HepG2 (cell line): ENCODE results near the gene RUNDC1. TPM values are rescaled to one million over a fixed set of nuclear protein-coding genes. Genes with fewer than 3 reads are reported as not detected.

ENCODE experiments used
- AHR ChIP-seq: IDR thresholded peaks from 2 replicates; pipeline ENCODE4 v1.6.1; 2018; ENCODE audit warnings: missing genetic modification reagents, missing compliant biosample characterization
- FOXC1 ChIP-seq: sonication (generic); formaldehyde crosslinking; IDR thresholded peaks from 2 replicates; pipeline ENCODE4 v1.8.0; 2022; ENCODE audit warnings: mild to moderate bottlenecking, missing genetic modification reagents, borderline replicate concordance
- MNT ChIP-seq: fragments of 450-650 bp; IDR thresholded peaks from 2 replicates; pipeline ENCODE4 v1.6.1; 2016
- NFIC ChIP-seq: IDR thresholded peaks from 2 replicates; pipeline ENCODE4 v1.6.1; 2012; ENCODE audit warnings: mild to moderate bottlenecking, low read length, inconsistent platforms
- THAP9 ChIP-seq: sonication (generic); formaldehyde crosslinking; IDR thresholded peaks from 2 replicates; pipeline ENCODE4; 2020; ENCODE audit warnings: missing genetic modification reagents, mild to moderate bottlenecking, borderline replicate concordance
- XBP1 ChIP-seq: sonication (generic); formaldehyde crosslinking; IDR thresholded peaks from 2 replicates; pipeline ENCODE4 v1.5.0; 2020; ENCODE audit warnings: missing genetic modification reagents
- ZNF143 ChIP-seq: sonication (generic); formaldehyde crosslinking; IDR thresholded peaks from 2 replicates; pipeline ENCODE4 v1.4.0; 2020; ENCODE audit warnings: missing genetic modification reagents
- ZNF292 ChIP-seq: sonication (generic); formaldehyde crosslinking; IDR thresholded peaks from 2 replicates; pipeline ENCODE4 v1.8.1; 2022; ENCODE audit warnings: mild to moderate bottlenecking, low read depth, missing genetic modification reagents, borderline replicate concordance
- ZNF589 ChIP-seq: sonication (generic); formaldehyde crosslinking; conservative IDR thresholded peaks from 2 replicates; pipeline ENCODE4 v1.8.0; 2022; ENCODE audit warnings: mild to moderate bottlenecking, moderate library complexity, missing genetic modification reagents
- ZNF761 ChIP-seq: sonication (generic); formaldehyde crosslinking; conservative IDR thresholded peaks from 2 replicates; pipeline ENCODE4 v1.4.0; 2020; ENCODE audit warnings: mild to moderate bottlenecking, missing genetic modification reagents
- ZNF766 ChIP-seq: sonication (generic); formaldehyde crosslinking; IDR thresholded peaks from 2 replicates; pipeline ENCODE4 v1.5.0; 2020; ENCODE audit warnings: missing genetic modification reagents, borderline replicate concordance
- ZNF770 ChIP-seq: sonication (generic); formaldehyde crosslinking; IDR thresholded peaks from 2 replicates; pipeline ENCODE4 v1.5.0; 2020; ENCODE audit warnings: mild to moderate bottlenecking, missing genetic modification reagents
- ZNF775 ChIP-seq: sonication (generic); formaldehyde crosslinking; IDR thresholded peaks from 2 replicates; pipeline ENCODE4 v1.4.0; 2020; ENCODE audit warnings: missing genetic modification reagents, mild to moderate bottlenecking, moderate library complexity, borderline replicate concordance
- polyA plus RNA-seq, 8 experiments: library from polyadenylated mRNA; depleted of rRNA in 3 of 8; stranded (reverse) in 7 of 8; unstranded in 1 of 8; fragments of >200 nt; fragmentation: Illumina TruSeq in 4 of 8; extraction: Trizol in 4 of 8; gene quantifications; 2 replicates each; pipeline versions ENCODE4 v1.2.1 to v1.2.3, GENCODE V29; 2011 to 2016; ENCODE audit warnings: low read depth in 4 of 8, missing spikeins in 1 of 8, mixed read lengths in 1 of 8; ENCODE audit not compliant: insufficient read depth in 1 of 8
- total RNA-seq, 5 experiments: library from RNA; depleted of rRNA; stranded (reverse); fragments of >200 nt; fragmentation: Illumina TruSeq; extraction: Trizol; gene quantifications; 2 replicates each; pipeline ENCODE4 v1.2.3, GENCODE V29; 2016; ENCODE audit warnings: low read depth in 1 of 5
- TF ChIP-seq, protein P1 (sequence below): sonication (generic); formaldehyde crosslinking; IDR thresholded peaks from 2 replicates; pipeline ENCODE4 v1.4.0; 2020; ENCODE audit warnings: missing genetic modification reagents

Gene RUNDC1
- total and polyA plus RNA-seq, 2 of the 13 experiments (the other 11 are each of a cell fraction or from before 2014, with no cell fraction given): 10.3 to 11.4 TPM

DNA sequence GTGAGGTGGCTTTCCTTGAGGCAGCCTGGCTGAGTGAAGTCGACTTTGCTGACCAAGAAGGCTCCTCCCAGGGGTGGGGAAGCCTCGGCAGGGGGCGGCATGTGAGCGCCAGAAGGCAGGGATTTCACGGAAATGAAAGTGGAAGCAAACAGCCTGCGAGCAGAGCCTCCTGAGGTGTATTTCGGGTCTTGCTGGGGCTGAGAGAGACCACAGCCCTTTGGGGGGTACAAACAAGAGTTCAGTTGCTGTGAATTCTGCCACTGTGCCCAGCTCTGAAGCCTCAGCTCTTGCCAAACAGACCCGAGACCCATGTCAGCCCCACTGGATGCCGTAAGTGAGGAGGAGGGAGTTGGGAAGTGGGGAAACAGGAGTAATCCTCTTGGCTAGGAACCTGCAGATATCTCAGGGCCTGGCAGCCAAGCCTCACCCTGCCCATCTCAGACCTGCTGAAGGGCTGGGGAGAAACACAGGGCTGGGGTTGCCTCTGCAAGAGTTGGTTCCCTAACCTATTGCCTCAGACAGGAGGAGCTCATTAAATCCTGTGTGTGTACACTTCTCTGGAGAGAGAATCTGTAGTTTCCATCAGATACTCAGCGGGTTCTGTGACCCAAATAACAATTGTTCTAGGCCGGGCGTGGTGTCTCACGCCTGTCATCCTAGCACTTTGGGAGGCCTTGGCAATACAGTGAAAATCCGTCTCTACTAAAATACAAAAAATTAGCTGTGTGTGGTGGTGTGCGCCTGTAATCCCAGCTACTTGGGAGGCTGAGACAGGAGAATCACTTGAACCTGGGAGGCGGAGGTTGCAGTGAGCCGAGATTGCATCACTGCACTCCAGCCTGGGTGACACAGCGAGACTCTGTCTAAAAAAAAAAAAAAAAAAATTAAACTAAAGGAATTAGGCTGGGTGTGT is 26.5 kb downstream of the RUNDC1 start, which contains the start of gene IFI35 (continued):
- peak; percentile 43; the same call in 1 of the 2 replicates for TF ChIP-seq THAP9 (CRISPR knock-in tag)
- TF ChIP-seq ZNF589 (CRISPR knock-in tag): no peak
- TF ChIP-seq, protein P1, sequence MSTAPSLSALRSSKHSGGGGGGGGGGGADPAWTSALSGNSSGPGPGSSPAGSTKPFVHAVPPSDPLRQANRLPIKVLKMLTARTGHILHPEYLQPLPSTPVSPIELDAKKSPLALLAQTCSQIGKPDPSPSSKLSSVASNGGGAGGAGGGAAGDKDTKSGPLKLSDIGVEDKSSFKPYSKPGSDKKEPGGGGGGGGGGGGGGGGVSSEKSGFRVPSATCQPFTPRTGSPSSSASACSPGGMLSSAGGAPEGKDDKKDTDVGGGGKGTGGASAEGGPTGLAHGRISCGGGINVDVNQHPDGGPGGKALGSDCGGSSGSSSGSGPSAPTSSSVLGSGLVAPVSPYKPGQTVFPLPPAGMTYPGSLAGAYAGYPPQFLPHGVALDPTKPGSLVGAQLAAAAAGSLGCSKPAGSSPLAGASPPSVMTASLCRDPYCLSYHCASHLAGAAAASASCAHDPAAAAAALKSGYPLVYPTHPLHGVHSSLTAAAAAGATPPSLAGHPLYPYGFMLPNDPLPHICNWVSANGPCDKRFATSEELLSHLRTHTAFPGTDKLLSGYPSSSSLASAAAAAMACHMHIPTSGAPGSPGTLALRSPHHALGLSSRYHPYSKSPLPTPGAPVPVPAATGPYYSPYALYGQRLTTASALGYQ: no peak
- no peak for TF ChIP-seq NFIC
- no peak for TF ChIP-seq AHR (CRISPR knock-in tag)
- no peak for TF ChIP-seq XBP1
- TF ChIP-seq MNT: no peak
- peak; percentile 89 for TF ChIP-seq ZNF770 (CRISPR knock-in tag)
- no peak for TF ChIP-seq ZNF775 (CRISPR knock-in tag)
- peak; percentile 34 for TF ChIP-seq ZNF292 (CRISPR knock-in tag)
- TF ChIP-seq ZNF761 (CRISPR knock-in tag): no peak
- TF ChIP-seq FOXC1 (CRISPR knock-in tag): no peak
- 0 out of 2 replicates have a peak, but pooled peaks have one; percentile 29 for TF ChIP-seq ZNF143 (CRISPR knock-in tag)
- no peak for TF ChIP-seq ZNF766 (CRISPR knock-in tag)
